Epithelial cell of alveolus of lung (primary cell): Measurements from ENCODE around the gene NDC1. TPM values are rescaled to one million over a fixed set of nuclear protein-coding genes. Genes with fewer than 3 reads are reported as not detected.

ENCODE experiments used
- total RNA-seq: library from RNA; depleted of rRNA; stranded (reverse); fragments of >200 nt; gene quantifications from 2 replicates; pipeline ENCODE4 v1.2.1, GENCODE V29; 2015

The NDC1 gene
- total RNA-seq: 16.8 and 28.6 TPM in 2 replicates

GRCh38 chr1:53837924-53838653, at the start of gene NDC1:
Gene NDC1, minus strand, starts transcription at chr1:53838296. Its CDS starts 35 bp downstream, at chr1:53838261.

GRCh38 chr1:53739109-53739681, 98.9 kb downstream of the NDC1 start, which contains the start of gene GLIS1:
Gene GLIS1, minus strand, starts transcription at chr1:53739164. Its CDS starts 1,100 bp downstream, at chr1:53738064.

Other genes with a start within 250 kb of the NDC1 start
- 1.8 and 4.2 TPM in 2 replicates for gene GLIS1, start 99.1 kb downstream of the NDC1 start, total RNA-seq
- 25.6 and 31.5 TPM in 2 replicates for gene YIPF1, start 51.5 kb upstream of the NDC1 start, total RNA-seq
- gene DIO1, start 55.9 kb upstream of the NDC1 start, total RNA-seq: not detected in 2 replicates
- gene IFT25, start 107.4 kb upstream of the NDC1 start, total RNA-seq: 12.1 and 26.0 TPM in 2 replicates
- gene LRRC42, start 108.1 kb upstream of the NDC1 start, total RNA-seq: 33.5 and 33.9 TPM in 2 replicates
- not detected in 2 replicates for gene LDLRAD1, start 179.9 kb upstream of the NDC1 start, total RNA-seq
- gene TMEM59, start 214.9 kb upstream of the NDC1 start, total RNA-seq: 190 and 311 TPM in 2 replicates
- gene TCEANC2, start 215.3 kb upstream of the NDC1 start, total RNA-seq: 2.2 and 3.5 TPM in 2 replicates